DMS 273 treated with DMSO at 0.1 percent for 48 hours (cell line): Measurements from ENCODE around the gene ITPKB.
"Not testable (repeated sequence)": the region's sequence is repeated elsewhere in the genome, so short reads cannot be mapped to it uniquely, and the experiment has no call there.

Experiments used
- DNase-seq: peaks from one replicate; lab custom pipeline; 2025; lab: John Stamatoyannopoulos, UW

ITPKB gene

DNA sequence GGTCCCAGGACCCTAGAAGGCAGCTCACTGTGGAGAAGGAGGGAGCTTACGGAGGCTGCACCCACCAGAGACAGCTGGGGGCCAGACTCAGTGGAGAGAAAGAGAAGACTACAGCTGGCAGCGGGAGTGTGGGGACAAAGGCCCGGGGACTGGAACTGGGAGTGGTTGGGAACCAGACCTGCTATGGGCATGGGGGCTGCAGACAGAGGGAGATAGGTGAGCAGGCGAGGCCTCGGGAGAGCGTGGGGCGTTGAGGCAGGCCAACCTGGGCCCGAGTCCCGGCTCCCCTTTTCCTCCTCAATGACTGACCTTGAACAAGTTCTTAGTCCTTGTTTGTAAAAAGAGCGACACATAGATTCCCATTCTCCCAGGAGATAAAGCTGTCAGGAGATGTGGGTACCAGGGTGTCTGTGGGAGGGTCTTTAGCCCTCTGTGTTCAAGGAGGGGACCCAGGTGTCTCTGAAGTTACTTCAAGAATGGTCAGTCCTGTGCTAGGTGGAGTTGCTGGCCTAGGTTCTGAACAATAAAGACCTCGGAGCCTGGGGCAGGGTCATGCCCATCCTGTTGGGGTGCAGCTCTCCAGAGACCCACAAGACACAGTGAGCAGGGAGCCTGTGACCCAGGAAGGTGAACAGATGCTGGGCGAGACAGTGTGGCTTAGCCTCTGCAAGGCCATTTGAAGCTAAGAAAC is 87.9 kb downstream of the ITPKB start:
- no peak for DNase-seq

GRCh38 chr1:226650236-226650841 is 88.7 kb downstream of the ITPKB start:
- DNase-seq: no peak

DNA sequence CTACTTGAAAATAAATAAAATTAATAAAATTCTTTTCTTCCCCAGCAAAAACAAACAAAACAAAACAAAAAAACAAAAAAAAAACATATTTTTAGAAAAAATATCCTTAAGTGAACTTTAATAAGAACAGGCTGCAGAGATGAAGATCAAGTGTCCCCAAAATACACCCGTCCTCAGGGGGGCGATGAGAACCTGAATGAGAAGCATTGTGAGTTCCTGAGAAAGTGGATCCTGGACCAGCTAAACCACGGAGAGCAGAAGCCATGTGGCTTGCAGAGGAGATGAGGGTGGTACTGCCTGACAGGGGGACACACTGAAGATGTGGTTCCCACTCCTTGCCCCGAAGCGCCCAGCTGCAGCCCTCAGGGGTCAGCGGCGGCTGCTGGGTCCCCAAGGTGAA is 89.3 kb downstream of the ITPKB start:
- peak; percentile 35 for DNase-seq

DNA sequence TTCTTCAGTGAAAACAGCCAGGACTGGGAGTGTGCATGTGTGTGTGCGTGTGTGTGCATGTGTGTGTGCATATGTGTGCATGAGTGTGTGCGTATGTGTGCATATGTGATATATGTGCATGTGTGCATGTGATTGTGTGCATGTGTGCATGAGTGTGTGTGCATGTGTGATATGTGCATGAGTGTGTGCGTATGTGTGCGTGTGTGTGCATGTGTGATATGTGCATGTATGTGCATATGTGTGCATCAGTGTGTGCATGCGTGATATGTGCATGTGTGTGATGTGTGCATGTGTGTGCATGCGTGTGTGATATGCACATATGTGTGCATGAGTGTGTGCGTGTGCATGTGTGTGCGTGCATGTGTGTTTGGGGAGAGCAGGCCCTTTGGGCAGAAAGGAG is 89.8 kb downstream of the ITPKB start:
- no peak for DNase-seq

DNA sequence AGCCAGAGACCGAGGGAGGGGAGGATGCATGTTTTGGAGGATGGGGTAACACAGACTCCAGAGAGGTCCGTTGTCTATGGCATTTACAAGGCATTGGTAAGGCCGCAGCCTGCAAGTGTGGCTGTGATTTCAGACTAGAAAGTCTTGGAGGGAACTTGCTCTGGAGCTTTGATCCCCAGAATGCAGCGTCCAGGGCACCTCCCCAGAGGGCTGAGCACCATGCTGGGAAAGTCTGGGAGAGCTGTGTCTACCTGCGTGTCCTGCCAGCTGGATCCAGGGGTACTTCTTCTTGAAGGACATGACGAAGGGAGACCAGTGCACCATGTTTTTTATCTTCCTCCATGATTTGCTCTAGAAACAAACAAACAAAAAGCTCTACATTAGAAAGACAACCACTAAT is 90.7 kb downstream of the ITPKB start:
- no peak for DNase-seq

DNA sequence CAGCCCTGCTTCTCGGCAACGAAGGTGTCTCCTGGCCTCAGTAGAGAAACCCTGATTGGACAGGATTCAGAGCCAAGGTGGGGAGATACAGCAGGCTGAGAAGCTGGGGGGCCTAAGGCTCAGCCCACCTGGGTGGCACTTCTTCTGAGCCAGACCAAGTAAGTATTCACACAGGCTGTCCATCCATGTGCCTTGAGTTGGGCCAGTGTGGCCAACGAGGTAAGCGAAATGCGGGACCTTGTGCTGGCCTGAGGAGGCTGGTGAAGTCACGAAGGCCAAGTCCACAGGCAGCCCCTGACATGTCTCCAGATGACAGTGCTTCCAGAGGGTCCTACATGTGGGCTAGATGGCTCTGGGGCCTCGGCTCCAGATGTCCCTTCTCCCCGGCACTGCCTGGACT is 91.4 kb downstream of the ITPKB start:
- DNase-seq: no peak

DNA sequence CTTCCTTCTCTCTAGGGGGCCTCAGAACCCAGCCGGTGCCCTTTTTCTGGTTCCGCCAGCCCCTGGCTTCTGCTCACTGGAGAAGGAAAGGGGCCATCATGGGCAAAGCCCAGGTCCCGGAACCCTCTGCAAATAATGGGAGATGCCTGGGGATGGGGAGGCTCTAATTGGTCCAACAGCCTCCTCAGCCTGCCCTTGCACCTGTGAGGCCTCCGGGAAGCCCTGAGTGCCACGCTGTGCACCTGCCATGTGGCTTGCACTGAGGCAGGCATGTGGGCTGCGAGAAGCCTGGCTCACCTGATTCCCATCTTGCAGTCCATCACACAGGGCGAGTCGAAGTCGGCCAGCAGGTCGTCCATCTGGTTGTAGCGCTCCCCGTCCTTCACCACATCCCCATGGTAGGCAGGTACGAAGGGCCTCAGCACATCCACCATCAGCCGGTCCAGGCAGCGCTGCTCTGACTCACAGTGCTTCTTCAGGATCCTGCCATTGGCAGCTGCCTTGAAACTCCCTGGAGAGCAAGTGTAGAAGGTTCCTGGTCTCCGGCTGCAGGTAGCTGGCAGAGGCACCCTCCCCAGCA is 92.1 kb downstream of the ITPKB start:
- DNase-seq: no peak

- no peak for DNase-seq
Observed at GRCh38 chr1:226646026-226646869, 92.8 kb downstream of the ITPKB start.

- no peak for DNase-seq
Observed at GRCh38 chr1:226645279-226645976, 93.7 kb downstream of the ITPKB start.

- DNase-seq: no peak
Observed at GRCh38 chr1:226644541-226645176, 94.4 kb downstream of the ITPKB start.

DNA sequence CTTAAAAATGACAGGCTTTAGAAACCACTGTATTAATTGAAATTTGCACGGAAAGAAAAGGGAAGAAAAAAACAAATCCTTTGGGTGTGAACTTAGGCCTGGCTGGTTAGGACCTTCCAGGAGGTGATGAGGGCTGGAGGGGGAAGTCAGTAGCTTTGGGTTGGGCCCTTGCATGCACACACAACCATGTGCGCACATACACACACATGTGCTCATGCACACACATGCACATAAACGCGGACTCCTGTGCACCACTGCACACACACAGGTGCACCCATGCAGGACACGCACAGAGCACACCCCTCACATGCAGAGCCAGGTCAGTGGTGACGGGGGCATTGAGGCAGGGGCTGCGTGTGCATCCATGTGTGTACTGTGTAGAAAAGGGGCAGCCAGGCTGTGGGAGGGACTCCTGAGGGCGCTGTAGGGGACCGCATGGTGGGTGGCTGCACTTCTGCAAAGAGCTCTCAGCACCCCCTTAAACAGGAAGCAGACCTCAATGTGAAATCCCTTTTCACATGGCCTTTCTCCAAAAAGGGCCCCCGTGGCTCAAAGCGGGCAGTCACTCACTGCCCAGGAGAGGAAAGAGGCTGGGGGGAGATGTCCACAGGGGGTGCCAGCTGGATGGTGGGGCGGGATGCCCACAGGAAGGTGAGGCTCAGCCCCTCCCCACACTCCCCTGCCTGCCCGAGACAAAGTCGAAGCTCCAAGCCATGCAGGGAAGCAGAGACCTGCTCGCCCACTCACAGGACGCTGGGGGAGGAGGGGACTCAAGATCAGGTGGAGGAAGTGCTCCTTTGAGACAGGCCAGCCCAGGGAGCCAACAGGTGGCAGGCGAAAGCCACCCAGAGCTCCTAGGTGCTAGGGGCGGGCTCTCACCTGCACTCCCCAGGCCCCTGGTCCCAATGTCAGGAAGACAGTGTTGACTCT is 95.2 kb downstream of the ITPKB start:
- no peak for DNase-seq

DNA sequence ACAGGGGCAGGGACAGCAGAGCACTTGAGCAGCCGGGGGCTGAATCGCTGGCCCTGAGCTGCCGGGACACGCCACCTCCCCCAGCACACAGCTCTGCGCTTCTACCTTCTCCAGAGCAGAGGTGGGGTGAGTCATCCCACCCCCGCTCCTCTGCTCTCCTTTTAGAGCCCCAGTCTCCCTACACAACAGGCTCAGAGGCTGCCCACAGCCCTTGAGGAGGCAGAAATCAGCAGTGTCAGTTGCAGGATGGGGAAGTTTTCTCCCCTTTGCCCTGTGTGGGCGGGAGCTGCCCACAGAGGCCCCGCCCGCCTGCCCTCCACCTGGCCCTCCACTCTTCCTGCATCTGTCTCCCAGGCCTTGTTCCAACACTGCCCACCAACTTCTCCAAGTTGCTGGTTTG is 95.9 kb downstream of the ITPKB start:
- DNase-seq: no peak

DNA sequence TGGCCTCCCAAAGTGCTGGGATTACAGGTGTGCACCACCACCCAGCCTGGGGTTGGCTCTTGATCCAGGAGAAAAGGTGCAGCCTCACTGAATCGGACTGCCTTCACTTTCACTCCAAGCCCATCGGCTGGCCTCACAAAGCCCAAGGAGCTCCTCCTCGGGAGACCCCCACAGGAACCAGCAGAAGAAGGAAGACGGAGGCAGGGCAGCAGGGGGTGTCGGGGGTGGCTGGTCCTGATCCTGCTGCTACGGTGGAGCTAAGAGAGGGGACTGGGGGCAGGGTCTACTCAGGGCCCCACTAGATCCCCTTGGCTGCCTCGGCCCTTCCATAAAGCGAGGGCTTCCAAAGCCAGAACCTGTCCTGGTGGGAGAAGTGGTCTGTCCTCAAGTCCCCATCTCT is 96.7 kb downstream of the ITPKB start:
- no peak for DNase-seq

DNA sequence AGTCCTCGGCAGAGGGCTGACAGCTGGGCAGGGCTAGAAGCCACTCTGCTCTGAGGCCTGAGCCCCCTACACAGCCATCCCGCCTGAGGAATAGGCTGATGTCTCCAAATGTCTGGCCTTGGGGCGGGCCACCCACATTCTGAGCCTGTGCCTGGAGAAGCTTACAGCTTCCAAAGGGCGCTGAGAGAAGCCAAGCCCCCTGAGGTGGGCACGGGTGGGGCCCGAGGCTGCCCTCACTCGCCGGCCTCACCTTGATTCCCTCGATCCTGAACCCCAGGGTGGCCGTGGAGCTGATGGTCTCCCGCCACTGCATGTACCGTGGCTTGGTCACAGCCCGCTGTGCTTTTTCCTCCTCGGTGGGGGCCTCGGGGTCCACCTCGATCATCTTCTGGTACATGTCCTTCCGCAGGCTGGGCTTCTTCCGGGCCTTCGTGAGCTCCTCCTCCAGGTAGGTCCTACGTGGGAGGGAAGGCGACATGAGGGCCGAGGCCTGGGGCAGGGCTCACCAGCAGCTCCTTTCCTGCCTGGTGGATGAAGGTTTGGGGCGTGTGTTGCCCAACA is 97.3 kb downstream of the ITPKB start:
- no peak for DNase-seq

GRCh38 chr1:226640321-226641136 is 98.6 kb downstream of the ITPKB start:
- no peak for DNase-seq

DNA sequence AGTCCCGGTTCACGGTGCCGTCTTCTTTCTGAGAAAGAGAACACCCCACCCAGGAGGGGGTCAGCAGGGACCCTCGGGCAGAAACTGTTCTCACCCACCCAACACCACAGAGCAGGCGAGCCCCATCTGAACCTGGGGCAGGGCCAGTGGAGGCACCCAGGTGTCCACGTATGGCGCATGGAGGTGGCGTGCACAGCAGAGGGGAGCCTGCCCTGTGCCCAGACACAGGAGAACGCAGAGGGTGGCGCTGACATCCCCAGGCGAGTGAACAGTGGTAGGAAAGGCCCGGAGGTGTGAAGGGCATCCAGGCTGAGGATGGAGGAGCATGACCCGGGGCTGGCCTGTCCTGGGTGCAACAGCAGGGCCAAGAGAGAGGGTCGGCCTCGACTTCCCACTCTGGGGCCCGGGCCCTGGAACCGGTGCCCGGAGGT is 99.4 kb downstream of the ITPKB start:
- no peak for DNase-seq

DNA sequence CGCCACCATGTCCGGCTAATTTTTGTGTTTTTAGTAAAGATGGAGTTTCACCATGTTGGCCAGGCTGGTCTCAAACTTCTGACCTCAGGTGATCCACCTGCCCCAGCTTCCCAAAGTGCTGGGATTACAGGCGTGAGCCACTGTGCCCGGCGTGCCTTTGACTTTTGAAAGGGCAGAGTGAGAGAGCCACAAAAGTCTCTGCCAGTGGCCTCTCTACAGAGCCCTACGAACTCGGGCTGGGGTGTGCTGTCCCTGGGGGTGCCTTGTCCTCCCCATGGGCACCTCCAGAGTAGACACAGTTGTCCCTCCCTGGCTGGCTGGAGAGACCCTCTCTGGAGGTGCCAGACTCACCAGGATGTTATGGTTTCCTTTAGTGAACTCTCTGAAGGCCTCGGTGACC is 99.9 kb downstream of the ITPKB start:
- not testable (repeated sequence) for DNase-seq

DNA sequence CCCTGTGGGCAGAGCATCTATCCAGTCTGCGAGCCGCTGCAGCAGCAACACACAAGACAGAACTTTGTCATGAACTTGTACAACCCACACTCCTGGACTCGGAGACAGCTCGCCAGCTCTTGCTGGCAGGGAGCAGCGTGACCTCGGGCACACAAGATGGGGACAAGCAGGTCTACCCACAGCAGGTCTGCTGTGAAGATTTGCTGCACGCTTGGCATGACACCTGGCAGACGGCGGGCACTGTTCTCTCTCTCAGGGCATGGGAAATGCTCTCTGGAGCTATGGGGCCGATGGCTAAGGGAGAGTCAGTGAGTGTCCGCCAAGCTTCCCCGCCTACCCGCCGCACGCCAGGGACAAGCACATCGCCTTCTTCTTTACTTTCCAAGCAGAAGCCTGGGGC is 100.5 kb downstream of the ITPKB start:
- no peak for DNase-seq

GRCh38 chr1:226638001-226638601 is 101.0 kb downstream of the ITPKB start:
- no peak for DNase-seq
